Tibial nerve (tissue), 4 donors: ENCODE measurements around the gene EPHA3.

Experiments
- CTCF ChIP-seq, 5 experiments: fragments of 200-600 bp in 3 of 5; fragments of 450-650 bp in 2 of 5; sonication (generic) in 3 of 5; IDR thresholded peaks; one replicate each; pipeline ENCODE4 v1.5.1; 2016 to 2019; ENCODE audit warnings: antibody characterized with exemption in 5 of 5, mild to moderate bottlenecking in 3 of 5, moderate library complexity in 2 of 5
- EP300 ChIP-seq, 2 donors: sonication (generic); formaldehyde crosslinking; IDR thresholded peaks; one replicate each; pipeline ENCODE4 v1.6.1; 2017; ENCODE audit warnings: antibody characterized with exemption in 2 of 2, mild to moderate bottlenecking in 1 of 2
- POLR2A ChIP-seq, 2 donors: fragments of 450-650 bp; IDR thresholded peaks; one replicate each; pipeline ENCODE4 v1.6.1; 2017; ENCODE audit warnings: antibody characterized with exemption in 2 of 2, mild to moderate bottlenecking in 2 of 2, moderate library complexity in 2 of 2

DNA sequence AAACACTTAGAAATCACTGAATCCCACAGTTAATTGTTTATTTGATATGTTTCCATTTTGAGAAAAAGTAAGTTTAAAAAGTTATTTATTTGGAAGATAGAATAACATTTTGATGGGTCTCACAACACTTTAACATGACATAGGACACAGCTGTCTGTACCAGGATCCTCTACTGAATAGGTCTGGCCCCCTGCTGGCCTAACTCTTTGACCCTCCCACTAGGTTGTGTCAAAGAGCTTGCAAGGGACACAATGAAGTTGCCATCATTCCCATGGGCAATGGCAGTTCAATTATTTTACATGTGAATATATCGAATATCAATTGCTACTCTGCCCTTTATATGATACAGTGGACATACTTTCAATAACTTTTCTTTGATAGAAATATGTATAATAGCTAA is 138.9 kb downstream of the EPHA3 start:
- TF ChIP-seq CTCF (IDR thresholded peaks at IDR 0.05) (no peak), POLR2A (IDR thresholded peaks at IDR 0.05) (no peak), EP300 (IDR thresholded peaks at IDR 0.05) (no peak)
